RWPE2 (cell line): ENCODE data around the gene TCF12.

Source experiments
- ATAC-seq: fragments of 200-7000 bp; cut with Tn5 transposase; 3 replicates; pipeline ENCODE4 v1.9.1; 2021; ENCODE audit warnings: low read depth
- DNase-seq: peaks from one replicate; pipeline ENCODE4 v3.0.0-alpha.2; 2020; ENCODE audit warnings: low spot score
- H3K27ac ChIP-seq: fragments of 450-650 bp; 2 replicates; pipeline ENCODE4 v1.5.1; 2017; ENCODE audit warnings: mild to moderate bottlenecking; ENCODE audit not compliant: poor library complexity, severe bottlenecking
- H3K27me3 ChIP-seq: fragments of 250-450 bp; sonication (Bioruptor Pico); 2 replicates; pipeline ENCODE4 v1.5.1; 2021; ENCODE audit warnings: mild to moderate bottlenecking, moderate library complexity; ENCODE audit not compliant: insufficient read depth, poor library complexity, severe bottlenecking
- H3K36me3 ChIP-seq: fragments of 250-450 bp; sonication (Bioruptor Pico); 2 replicates; pipeline ENCODE4 v1.5.1; 2020; ENCODE audit warnings: low read depth, mild to moderate bottlenecking, moderate library complexity
- H3K4me1 ChIP-seq: fragments of 250-450 bp; sonication (Bioruptor Pico); 2 replicates; pipeline ENCODE4 v1.5.1; 2021; ENCODE audit warnings: mild to moderate bottlenecking, moderate library complexity; ENCODE audit not compliant: insufficient read depth, poor library complexity, severe bottlenecking
- H3K4me3 ChIP-seq: fragments of 250-450 bp; sonication (Bioruptor Pico); 2 replicates; pipeline ENCODE4 v1.5.1; 2021; ENCODE audit warnings: mild to moderate bottlenecking, moderate library complexity; ENCODE audit not compliant: severe bottlenecking
- H3K9me3 ChIP-seq: fragments of 250-450 bp; sonication (Bioruptor Pico); 2 replicates; pipeline ENCODE4 v1.5.1; 2021; ENCODE audit warnings: mild to moderate bottlenecking, moderate library complexity; ENCODE audit not compliant: severe bottlenecking
- CTCF ChIP-seq: fragments of 450-650 bp; IDR thresholded peaks from one replicate; pipeline ENCODE4 v1.5.1; 2017; ENCODE audit warnings: mild to moderate bottlenecking, moderate library complexity; ENCODE audit not compliant: poor library complexity, severe bottlenecking

Gene TCF12

GRCh38 chr15:57205996-57206395 is 287.6 kb downstream of the TCF12 start:
- Histone ChIP-seq H3K9me3 (no peaks in the 10 kb centered on the region), H3K27me3 (no peaks in the 10 kb centered on the region), H3K36me3 (peaks cover 5% of the 10 kb centered on the region; the same call in 1 of the 2 replicates), H3K4me3 (no peak overlapping the region), H3K27ac (no peak overlapping the region), H3K4me1 (no peaks in the 10 kb centered on the region)
- DNase-seq (no peak), ATAC-seq (no peak)
- TF ChIP-seq CTCF = no peak

- H3K4me1 ChIP-seq = peaks cover 17% of the 10 kb centered on the region
- peak; percentile 94 for TF ChIP-seq CTCF
- no peaks in the 10 kb centered on the region for H3K27me3 ChIP-seq
- no peak overlapping the region for H3K4me3 ChIP-seq
- no peak overlapping the region for H3K27ac ChIP-seq
- no peaks in the 10 kb centered on the region for H3K36me3 ChIP-seq
- DNase-seq = no peak
- ATAC-seq = peak; percentile 67; the same call in 2 of the 3 replicates
- no peaks in the 10 kb centered on the region for H3K9me3 ChIP-seq
Measured at GRCh38 chr15:57213862-57214261, 295.4 kb downstream of the TCF12 start.

DNA sequence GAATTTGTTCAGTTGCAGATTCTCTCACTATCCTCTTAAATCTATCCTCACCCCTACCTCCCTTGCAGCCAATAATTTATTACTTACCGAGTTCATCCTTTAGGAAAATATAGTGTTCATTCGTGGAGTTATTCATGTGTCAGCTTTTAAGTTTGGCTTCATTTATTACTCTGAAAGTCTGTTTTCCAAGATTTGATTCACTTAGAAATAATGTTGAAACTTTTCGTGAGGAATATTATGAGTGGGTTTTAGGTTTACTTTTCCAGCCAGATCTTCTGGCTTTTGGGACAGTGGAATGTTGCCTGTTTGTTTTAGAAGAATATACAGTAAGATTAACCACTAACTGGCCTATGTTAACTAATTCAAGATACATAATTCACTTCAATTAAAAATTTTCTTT is 296.9 kb downstream of the TCF12 start:
- no peak overlapping the region for H3K4me3 ChIP-seq
- TF ChIP-seq CTCF = no peak
- ATAC-seq = no peak

DNA sequence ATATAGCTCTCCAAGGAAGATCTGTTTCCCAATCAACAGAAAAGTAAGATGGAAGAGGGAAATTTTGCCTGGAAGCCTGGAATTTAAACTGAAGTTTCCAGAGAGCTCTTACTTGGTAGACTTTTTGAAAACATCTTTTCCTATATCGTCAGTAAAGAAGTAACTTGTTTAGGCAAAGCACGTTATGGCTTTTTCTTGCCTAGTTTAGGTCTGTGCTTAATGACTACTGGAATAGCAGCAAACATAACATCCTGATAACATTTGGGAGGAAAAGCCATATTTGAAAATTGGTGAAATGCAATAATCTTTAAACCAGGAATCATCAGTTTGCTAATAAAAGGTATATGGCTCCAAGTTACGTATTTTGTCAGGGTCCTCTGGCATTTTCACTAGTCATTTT is 297.4 kb downstream of the TCF12 start:
- Histone ChIP-seq H3K27ac (no peak overlapping the region), H3K36me3 (no peaks in the 10 kb centered on the region), H3K4me1 (peaks cover 23% of the 10 kb centered on the region), H3K9me3 (no peaks in the 10 kb centered on the region), H3K4me3 (no peak overlapping the region), H3K27me3 (no peaks in the 10 kb centered on the region)
- ATAC-seq (no peak), DNase-seq (no peak)
- no peak for TF ChIP-seq CTCF

More for the DNA sequence above, 296.9 kb downstream of the TCF12 start:
- DNase-seq = no peak
- no peaks in the 10 kb centered on the region for H3K36me3 ChIP-seq
- no peaks in the 10 kb centered on the region for H3K9me3 ChIP-seq
- H3K27ac ChIP-seq = no peak overlapping the region
- H3K4me1 ChIP-seq = peaks cover 19% of the 10 kb centered on the region
- no peaks in the 10 kb centered on the region for H3K27me3 ChIP-seq

DNA sequence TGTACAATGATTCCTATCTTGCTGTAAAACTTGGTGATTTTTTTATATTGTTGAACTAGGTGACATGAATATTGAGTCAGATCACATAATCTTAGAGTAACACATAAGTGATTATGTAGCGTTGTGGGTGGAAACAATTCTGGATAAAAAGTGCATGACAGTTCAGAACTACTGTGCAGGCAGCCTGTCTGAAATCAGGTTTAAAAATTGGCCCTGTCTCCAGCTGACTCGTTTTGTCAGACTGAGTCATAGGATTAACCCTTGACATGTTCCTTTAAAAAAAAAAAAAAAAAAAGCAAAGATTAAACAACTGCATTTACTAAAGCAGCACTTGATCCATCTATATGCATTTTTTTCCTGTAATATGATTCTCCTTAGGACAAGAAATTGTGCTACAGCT is 297.8 kb downstream of the TCF12 start:
- Histone ChIP-seq H3K4me1 (peaks cover 23% of the 10 kb centered on the region), H3K9me3 (no peaks in the 10 kb centered on the region), H3K27ac (no peak overlapping the region), H3K27me3 (no peaks in the 10 kb centered on the region), H3K4me3 (no peak overlapping the region), H3K36me3 (no peaks in the 10 kb centered on the region)
- TF ChIP-seq CTCF = no peak
- ATAC-seq (peak; percentile 86), DNase-seq (no peak)
